Measurements from ENCODE around the gene OTOP1. TPM values are rescaled to one million over a fixed set of nuclear protein-coding genes. Genes with fewer than 3 reads are reported as not detected.
A peak's percentile ranks its signal among the peaks of the same experiment; 100 is the strongest.
"Not testable (repeated sequence)": the region's sequence is repeated elsewhere in the genome, so short reads cannot be mapped to it uniquely, and the experiment has no call there.

The OTOP1 gene, protein sequence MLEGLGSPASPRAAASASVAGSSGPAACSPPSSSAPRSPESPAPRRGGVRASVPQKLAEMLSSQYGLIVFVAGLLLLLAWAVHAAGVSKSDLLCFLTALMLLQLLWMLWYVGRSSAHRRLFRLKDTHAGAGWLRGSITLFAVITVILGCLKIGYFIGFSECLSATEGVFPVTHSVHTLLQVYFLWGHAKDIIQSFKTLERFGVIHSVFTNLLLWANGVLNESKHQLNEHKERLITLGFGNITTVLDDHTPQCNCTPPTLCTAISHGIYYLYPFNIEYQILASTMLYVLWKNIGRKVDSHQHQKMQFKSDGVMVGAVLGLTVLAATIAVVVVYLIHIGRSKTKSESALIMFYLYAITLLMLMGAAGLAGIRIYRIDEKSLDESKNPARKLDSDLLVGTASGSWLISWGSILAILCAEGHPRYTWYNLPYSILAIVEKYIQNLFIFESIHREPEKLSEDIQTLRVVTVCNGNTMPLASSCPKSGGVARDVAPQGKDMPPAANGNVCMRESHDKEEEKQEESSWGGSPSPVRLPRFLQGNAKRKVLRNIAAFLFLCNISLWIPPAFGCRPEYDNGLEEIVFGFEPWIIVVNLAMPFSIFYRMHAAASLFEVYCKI
- not detected for total RNA-seq

DNA sequence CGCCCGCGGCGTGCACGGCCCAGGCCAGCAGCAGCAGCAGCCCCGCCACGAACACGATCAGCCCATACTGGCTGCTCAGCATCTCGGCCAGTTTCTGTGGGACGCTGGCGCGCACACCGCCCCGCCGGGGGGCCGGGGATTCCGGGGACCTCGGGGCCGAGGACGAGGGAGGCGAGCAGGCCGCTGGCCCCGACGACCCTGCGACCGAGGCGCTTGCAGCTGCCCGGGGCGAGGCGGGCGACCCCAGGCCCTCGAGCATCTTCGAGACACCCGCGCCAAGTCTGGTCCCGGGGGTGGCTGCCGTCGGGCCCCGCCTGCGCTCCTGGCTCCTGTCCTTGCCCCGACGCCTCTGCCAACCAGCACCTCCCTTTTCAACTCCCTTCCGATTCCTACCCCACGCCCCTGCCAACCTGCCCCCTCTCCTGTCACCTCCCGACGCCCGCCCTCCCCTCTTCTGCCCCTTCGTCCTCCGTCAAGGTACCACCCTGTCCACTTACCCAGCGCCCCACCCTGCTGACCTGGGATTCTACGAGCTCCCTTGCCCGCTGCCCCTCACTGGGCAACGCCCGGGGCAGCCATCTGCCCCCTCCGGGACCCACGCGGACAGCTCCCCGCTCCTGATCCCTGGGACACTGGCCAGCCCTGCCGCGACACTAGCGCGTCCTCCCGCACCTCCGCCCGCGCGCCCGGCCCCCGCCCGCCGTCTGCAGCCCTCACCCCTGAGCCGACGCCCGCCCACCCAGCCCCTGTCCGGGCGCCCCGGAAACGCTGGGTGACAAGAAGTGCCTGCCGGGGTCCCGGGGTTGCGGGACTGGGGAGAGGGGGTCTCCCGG is at the start of gene OTOP1:
OTOP1 (minus strand) TSS at position 324 of the 833 bp plus-strand sequence; CDS start at position 259, 65 bp downstream.
- DNase-seq (ENCODE audit: low spot score), result no peak

DNA sequence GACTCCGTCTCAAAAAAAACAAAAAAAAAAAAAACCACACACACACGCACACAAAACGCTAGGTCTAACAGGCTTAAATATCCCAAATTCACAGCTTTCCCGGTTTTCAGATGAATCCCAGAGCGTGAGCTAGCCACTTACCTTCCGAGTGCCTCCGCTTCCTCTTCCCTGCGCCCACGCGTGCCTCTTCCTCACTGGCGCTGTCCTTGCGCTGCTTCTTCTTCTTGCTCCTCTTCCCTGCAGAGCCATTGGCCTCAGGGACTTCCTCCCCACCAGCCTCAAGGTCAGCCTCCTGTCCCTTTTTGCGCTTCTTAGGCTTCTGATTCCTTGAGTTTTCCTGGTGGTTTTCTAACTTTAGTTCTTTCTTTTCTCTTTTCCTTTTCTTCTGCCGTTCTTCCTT is 47.5 kb upstream of the OTOP1 start:
- no peak for DNase-seq (ENCODE audit: low spot score)

DNA sequence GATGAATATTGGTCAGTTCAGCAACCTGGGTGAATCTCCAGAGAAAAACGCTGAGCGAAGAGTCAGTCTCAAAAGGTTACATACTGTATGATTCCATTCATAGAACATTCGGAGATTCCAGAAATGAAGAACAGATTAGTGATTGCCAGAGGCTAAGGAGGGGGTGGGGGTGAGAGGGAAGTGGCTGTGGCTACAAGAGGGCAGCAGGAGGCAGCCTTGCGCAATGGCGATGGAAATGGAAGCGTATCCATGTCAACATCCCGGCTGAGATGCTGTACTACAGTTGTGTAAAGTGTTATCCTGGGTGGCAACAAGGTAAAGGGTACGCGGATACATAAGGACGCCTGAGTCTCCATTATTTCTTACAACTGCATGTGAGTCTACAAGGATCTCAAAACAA is 45.2 kb upstream of the OTOP1 start:
- no peak for DNase-seq (ENCODE audit: low spot score)

DNA sequence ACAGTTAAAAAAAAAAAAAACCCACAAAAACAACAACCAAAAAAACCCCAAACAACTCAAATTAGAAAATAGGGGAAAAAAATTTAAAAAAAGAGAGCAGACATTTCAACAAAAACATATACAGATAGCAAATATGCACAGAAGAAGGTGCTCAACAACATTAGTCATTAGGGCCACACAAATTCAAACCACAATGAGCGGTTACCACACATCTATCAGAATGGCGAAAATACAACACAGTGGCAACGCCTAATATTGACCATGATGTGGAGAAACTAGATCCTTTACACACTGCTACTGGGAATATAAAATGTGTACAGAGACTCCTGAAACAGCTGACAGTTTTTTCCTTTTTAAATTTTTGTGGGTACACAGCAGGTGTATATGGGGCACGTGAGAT is 43.8 kb upstream of the OTOP1 start:
- DNase-seq (ENCODE audit: low spot score), result no peak

DNA sequence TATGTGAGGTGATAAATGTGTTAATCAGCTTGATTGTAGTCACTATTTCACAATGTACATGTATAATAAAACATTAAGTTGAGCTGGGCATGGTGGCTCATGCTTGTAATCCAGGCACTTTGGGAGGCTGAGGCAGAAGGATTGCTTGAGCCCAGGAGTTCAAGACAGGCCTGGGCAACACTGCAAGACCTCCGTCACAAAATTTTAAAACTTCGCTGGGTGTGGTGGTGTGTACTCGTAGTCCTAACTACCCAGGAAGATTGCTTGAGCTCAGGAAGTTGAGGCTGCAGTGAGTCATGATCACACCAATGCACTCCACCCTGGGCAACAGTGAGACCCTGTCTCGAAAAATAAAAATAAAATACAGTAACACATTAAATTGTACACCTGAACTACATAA is 43.1 kb upstream of the OTOP1 start:
- DNase-seq (ENCODE audit: low spot score), result no peak

DNA sequence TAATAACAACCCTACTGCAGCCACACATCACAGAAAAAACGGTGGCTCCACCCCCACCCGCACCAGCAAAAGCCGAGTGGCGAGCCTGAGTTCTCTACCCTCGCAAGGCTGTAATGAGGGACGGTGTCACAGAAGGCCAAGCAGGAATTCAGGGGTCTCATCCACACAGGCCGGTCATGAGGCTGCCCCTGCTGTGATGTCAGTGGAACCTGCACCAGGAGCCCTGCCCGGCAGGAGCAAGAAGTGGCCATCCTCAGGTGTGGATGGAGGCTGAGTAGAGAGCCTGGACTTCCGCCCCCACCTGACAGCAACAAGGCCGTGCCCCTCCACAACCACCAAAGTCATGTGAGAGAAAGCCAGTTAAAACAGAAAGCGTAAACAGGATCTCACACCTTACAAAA is 42.6 kb upstream of the OTOP1 start:
- DNase-seq (ENCODE audit: low spot score), result no peak

DNA sequence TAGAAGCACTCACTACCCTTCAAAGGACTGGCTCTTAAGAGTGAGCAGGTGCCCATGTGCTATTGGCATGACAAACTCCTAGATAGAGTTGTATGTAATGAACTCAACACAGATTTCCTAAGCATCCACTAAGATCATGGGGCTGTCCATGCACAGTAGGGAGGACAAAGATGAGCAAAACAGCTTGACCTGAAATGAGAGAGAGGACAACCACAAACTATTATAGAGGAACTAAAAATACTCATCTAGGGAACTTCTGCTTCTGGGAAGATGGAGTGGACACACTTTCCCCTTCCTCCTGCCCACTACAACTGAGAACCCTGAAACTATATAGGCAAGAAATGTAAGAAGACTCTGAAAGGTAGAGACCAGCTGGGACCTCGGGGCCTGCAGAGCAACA is 42.0 kb upstream of the OTOP1 start:
- DNase-seq (ENCODE audit: low spot score), result no peak

DNA sequence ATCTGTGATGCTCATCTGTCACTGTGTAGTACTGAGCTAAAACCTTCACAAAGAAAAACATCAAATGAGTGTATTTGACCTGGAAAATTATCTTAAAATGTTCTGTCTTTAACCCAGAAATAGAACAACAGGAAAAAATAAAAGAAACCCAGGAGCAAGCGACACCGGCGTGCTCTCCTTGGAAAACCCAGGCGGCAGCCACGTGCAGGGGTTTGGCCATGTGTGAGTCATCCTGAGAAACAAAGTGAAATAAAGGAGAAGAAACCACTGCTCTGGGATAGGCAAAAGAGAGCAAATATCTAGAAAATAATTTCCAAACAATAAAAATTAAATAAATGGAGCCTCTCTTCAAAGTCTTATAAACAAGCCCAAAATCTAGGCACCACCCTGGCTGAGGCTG is 41.3 kb upstream of the OTOP1 start:
- DNase-seq (ENCODE audit: low spot score), result no peak

DNA sequence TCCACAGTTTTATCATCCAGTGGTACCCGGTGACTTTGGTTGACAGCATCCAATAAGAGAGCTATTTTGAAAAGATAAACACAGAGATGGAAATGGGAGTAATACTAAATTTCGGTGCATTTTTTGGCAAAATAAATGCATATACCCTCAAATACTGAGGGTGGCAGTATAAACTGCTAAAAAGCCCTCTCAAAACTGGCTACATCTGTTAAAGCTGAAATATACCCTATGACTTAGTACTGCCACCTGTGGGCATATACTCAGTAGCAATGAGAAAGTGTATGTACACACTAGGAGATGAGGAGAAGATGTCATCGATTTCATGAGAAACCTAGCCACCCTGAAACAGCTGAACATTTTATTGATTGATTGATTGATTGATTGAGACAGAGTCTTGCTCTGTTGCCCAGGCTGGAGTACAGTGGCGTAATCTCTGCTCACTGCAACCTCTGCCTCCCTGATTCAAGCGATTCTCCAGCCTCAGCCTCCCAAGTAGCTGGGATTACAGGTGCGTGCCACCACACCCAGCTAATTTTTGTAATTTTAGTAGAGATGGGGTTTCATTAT is 33.5 kb upstream of the OTOP1 start:
- no peak for DNase-seq (ENCODE audit: low spot score)

DNA sequence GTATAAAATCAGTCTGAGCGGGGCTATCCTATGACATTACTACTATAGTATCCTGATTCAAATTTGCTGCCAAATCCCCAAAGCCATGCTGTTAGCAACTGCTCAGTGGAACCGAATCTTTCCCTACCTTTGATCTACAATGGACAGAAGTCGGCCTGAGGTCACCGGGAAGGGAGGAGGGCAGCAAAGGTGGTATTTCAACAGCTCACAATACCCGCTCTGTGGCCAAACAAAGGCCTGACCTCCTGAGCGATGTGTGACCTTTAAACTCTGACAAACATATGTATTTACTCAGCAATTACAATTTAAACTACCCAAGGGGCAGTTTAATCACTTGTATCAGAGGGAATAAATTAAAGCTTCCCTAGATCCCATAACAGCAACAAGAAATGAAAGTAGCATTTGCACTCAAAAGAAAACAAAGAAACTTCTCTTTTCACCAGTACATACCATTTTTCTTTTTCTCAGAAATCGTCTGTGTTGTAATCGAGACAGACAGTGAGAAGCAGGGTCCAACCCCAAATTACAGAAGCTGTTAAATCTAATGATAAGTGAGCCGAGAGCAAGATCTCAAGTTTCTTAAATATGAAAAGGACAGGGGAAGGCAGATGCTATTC is 32.9 kb upstream of the OTOP1 start:
- DNase-seq (ENCODE audit: low spot score), result no peak

DNA sequence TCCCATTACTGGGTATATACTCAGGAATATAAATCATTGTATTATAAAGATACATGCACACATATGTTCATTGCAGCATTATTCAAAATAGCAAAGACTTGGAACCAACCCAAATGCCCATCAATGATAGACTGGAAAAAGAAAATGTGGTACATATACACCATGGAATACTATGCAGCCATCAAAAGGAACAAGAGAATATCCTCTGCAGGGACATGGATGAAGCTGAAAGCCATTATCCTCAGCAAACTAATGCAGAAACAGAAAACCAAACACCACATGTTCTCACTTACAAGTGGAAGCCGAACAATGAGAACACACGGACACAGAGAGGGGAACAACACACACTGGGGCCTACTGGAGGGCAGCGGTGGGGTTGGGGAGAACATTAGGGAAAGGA is 31.0 kb upstream of the OTOP1 start:
- not testable (repeated sequence) for DNase-seq (ENCODE audit: low spot score)

DNA sequence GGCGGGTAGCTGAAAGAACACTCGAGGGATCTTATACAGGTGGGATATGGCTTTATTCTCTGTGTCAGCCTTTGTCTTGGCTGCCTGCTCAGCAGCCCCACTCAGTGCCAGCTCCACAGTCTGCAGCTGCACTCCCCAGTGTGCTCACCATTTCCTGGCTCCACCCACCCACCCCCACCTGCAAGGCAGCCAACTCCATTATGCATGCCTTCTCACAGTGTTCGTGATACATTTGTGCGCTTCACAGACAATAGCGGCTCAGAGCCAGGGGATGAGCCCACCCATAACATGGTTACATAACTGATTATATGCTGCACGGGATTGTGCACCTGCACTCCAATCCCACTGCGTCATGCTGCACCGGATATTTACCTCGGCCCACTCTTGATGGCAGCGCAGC is 30.1 kb upstream of the OTOP1 start:
- no peak for DNase-seq (ENCODE audit: low spot score)

DNA sequence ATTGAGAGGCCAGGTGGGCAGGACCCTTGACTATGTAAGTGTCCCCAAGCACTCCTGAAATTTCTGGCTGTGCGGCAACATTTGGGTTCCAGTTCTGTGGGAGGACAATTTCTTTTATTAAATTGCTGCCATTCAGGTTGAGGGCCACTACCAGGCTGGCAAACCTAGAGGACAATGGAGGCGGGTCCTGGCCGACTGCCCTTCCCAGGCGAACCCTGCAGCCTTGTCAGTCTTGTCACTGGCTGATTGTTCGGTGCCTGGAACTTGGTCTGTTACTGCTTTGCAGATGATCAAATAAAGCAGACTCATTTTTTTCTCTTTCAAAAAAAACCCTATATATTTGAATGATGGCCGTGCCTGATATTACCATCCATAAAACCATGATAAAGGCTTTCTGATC is 27.9 kb upstream of the OTOP1 start:
- DNase-seq (ENCODE audit: low spot score), result no peak

DNA sequence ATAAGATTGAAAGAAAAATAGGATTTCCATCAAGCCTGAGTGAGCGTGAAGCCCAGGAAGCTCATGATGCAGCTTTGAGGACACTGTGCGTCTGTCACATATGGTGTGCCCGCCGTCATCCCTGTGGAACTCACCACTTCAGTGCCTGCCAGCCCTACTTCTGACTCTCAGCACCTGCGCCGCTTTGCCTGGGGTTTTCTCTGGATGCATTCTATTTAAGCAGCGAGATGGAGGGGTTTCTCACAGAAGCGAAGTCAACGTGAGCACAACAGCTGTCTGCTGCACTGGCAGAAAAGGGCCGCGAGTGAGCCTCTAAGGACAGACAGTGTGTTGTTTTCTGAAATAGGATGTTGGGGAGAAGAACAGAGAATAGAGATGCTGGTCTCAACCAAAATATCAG is 27.5 kb upstream of the OTOP1 start:
- DNase-seq (ENCODE audit: low spot score), result no peak

DNA sequence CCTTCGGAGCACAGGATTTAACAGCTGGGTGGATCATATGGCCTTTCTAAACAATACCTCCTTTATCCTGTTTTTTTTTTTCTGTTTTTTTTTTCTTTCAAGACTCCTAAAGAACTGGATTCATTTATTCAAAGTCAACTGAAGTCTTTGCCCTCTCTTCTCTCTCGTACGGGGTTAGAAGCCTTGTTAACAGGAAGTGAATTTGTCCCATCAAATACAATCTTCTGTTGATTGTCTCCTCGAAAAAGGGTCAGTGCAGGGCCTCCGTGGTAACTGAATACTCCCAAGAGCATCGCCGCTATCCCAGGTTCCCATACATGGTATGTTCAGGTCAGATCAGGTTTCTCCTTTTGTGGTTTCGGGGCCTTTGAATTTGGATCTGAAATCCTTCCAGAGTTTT is 23.1 kb upstream of the OTOP1 start:
- no peak for DNase-seq (ENCODE audit: low spot score)

DNA sequence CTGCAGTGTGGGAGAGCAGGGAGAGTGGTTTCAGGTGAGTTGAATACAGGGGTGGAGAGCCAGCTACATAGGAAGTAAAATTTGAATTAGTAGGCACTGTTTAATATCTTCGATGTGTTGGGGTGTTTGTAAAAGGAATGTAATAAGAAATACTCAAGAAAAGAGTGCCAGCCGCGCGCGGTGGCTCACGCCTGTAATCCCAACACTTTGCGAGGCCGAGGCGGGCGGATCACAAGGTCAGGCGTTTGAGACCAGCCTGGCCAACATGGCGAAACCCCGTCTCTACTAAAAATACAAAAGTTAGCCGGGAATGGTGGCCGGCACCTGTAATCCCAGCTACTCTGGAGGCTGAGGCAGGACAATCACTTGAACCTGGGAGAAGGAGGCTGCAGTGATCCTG is 22.6 kb upstream of the OTOP1 start:
- DNase-seq (ENCODE audit: low spot score), result not testable (repeated sequence)

DNA sequence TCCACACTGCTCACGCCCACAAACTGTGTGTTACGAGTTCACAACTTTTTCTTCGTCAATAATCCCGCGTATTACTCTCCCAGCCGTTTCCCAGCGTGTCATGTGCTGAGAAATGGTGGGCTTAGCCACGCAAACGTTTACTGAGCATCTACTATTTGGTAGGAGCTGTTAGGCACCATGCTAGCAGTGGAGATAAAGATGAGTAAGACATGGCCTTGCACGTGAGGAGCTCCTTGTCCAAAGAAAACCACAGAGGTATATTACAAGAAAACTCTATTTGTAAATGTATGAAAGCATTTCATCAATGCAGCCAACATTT is 22.1 kb upstream of the OTOP1 start:
- no peak for DNase-seq (ENCODE audit: low spot score)

DNA sequence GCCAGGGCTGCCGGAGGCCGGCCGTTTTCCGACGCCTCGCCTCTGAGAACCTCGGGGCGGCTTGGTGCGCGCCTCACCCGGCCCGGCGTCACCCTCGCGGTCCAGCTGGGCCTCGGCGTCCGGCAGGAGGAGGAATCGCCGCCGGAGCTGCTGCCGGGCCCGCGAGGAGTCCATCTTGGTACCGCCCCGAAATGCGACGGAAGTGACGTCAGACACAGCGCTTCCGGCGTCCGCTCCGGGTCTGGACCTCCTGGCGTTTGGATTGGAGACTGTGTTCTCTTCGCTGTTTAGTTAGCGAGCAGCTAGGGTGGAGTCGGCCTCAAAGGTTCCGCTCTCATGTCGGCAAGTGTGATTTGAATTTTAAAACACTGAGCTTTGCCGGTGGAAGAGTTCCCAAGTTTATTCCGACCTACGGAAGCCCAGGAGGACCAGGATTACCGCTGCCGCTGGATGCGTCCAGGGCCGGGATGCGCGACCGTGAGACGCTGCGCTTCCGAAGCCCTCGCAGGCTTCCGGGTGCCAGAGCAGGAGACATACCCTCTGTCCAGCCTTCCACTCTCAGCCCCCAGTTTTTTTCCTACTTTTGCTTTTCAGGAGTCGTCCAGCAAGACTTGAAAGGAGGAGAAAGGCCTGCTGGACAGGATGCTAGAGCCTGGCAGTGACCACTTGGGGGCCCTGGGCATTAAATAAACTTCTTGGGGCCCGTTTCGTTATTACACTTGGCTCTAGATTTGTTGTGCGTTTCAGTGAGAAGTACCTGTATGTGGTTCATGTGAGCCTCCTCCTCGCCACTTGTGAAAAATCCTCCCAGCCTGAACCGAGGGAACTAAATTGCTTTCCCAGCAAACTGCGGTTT is 21.5 kb upstream of the OTOP1 start, which contains the start of gene TMEM128:
TMEM128 (minus strand) TSS at position 195 of the 856 bp plus-strand sequence; CDS start at position 174, 21 bp downstream.
- peak; percentile 93 for DNase-seq (ENCODE audit: low spot score)

DNA sequence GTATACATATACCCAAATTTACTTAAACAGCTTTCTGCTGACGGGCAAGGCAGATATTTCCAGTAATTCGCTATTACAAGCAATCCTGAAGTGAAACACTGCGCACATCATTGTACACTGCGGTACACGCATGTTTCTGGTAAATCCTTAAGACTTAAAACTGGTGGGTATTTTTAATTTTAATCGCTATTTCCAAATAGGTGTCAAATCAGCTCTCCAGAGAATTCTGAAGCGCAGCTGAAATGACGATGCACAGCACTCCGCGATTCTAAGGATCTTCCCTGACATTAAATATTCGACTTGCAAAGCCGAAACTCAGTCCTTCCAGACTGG is 20.9 kb upstream of the OTOP1 start:
- DNase-seq (ENCODE audit: low spot score), result no peak

DNA sequence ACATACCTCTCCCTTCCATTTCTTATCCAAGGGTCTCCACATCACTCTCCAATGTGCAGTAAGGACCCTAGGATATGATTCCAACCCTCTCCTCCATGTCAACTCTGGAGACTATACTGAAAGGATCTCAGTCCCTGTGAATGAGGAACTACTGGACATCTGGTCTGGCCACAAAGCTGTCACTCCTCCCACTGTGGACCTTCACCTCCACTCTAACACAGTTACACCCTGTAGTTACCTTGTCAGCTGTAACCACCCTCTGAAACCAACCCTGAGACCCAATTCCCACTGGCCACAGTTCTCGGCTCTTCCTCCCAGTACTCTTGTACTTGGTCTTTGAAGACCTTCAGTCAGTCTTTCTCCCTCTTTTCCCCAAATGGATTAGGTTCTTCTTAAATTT is 18.4 kb upstream of the OTOP1 start:
- DNase-seq (ENCODE audit: low spot score), result no peak

DNA sequence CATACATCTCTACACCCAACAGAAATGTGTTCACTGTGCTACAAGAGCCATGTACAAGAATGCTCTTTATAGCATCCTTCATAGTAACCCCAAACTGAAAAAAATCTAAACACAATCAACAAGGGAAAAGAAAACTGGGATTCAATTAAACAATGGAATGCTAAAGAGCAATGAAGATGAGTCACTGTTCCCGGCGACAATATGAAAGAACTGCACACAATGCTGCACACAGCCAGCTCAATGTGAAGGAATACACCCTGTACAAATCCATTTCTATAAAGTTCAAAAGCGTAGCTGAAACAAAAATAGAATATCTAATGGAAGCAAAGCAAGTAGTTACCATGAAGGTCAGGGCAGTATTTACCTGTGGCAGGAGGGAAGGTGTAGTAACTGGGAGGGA is 12.8 kb upstream of the OTOP1 start:
- DNase-seq (ENCODE audit: low spot score), result not testable (repeated sequence)
